Breast epithelium (tissue), 4 donors: ENCODE data around the gene EIF3I. TPM values are rescaled to one million over a fixed set of nuclear protein-coding genes. Genes with fewer than 3 reads are reported as not detected.

ENCODE experiments used
- DNase-seq, 2 donors: peaks; one replicate each; pipeline ENCODE4 v3.0.0-alpha.2; 2019; ENCODE audit warnings: low spot score in 2 of 2
- H3K27ac ChIP-seq, 2 donors: fragments of 200-600 bp; sonication (generic) in 1 of 2; one replicate each; pipeline ENCODE4 v1.5.1; 2016 to 2019; ENCODE audit warnings: mild to moderate bottlenecking in 1 of 2
- H3K27me3 ChIP-seq, 2 donors: fragments of 200-600 bp; sonication (generic) in 1 of 2; one replicate each; pipeline versions ENCODE4 v1.5.1 to v1.6.0; 2017 to 2019; ENCODE audit warnings: control low read depth in 1 of 2, mild to moderate bottlenecking in 1 of 2
- H3K36me3 ChIP-seq: fragments of 200-600 bp; one replicate; pipeline ENCODE4 v1.5.1; 2019
- H3K4me1 ChIP-seq, 2 donors: fragments of 200-600 bp; sonication (generic); one replicate each; pipeline ENCODE4 v1.5.1; 2016 to 2019; ENCODE audit warnings: control low read depth in 1 of 2
- H3K4me3 ChIP-seq, 3 donors: fragments of 200-600 bp; sonication (generic); 1 replicate in 2 of 3; 2 replicates in 1 of 3; pipeline ENCODE4 v1.5.1; 2016 to 2019; ENCODE audit warnings: mild to moderate bottlenecking in 3 of 3, moderate library complexity in 2 of 3
- H3K9me3 ChIP-seq, 2 donors: fragments of 200-600 bp; sonication (generic) in 1 of 2; one replicate each; pipeline ENCODE4 v1.5.1; 2016 to 2019; ENCODE audit warnings: control low read depth in 1 of 2
- POLR2A ChIP-seq: fragments of 450-650 bp; IDR thresholded peaks from one replicate; pipeline ENCODE4 v1.6.1; 2016; ENCODE audit warnings: antibody characterized with exemption, mild to moderate bottlenecking, moderate library complexity
- POLR2AphosphoS5 ChIP-seq, 3 donors: sonication (generic); formaldehyde crosslinking; IDR thresholded peaks; one replicate each; pipeline ENCODE4 v1.6.1; 2017; ENCODE audit warnings: antibody characterized with exemption in 3 of 3
- intact Hi-C: fragments of 100-400 bp; cut with DNase I; formaldehyde crosslinking; loops from one replicate; pipeline ENCODE4 v1.15.1; 2023; ENCODE audit warnings: low total_unique reads
- total RNA-seq, 3 donors: library from RNA; depleted of rRNA; stranded (reverse); fragments of >200 nt; gene quantifications; one replicate each; pipeline ENCODE4 v1.1.0, GENCODE V29; 2016
- TF ChIP-seq, protein P1 (sequence below), 3 donors: fragments of 450-650 bp; IDR thresholded peaks; one replicate each; pipeline ENCODE4 v1.5.1; 2016 to 2017; ENCODE audit warnings: antibody characterized with exemption in 3 of 3, mild to moderate bottlenecking in 3 of 3, moderate library complexity in 3 of 3

Gene EIF3I
- total RNA-seq, 3 donors from 2014 or later: 177 to 222 (median 190) TPM

DNA sequence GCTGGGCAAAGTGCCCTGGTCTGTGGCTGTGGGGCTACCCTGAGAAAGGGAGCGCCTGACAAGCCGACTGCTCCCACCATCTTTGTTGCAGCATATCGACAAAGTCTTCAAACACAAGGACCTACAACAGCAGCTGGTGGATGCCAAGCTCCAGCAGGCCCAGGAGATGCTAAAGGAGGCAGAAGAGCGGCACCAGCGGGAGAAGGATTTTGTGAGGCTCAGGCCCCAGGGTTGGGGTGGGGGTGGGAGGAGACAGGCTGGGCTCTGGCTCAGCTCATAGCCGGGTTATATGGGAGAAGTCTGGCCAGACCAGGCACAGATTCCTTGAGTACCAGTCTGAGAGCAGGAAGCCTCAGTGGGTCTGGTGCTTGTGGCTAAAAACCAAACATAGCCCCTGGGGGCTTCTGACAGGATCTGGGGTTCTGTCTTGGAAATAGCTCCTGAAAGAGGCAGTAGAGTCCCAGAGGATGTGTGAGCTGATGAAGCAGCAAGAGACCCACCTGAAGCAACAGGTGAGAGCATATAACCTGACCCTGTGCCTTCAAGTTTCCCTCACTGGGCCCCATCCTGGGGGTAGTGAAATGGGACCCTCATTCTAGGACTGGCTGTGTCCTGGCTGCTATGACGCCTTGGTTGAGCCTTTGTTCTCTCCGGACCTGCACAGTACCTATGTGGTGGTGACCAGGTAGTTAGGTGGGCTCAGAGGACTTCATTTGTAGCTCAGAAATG is 29.8 kb upstream of the EIF3I start:
- peaks cover 6% of the 10 kb centered on the region for H3K36me3 ChIP-seq
- no peak overlapping the region for H3K4me3 ChIP-seq
- intact Hi-C loops: no loop called here
- H3K27ac ChIP-seq: no peak overlapping the region
- TF ChIP-seq, protein P1, sequence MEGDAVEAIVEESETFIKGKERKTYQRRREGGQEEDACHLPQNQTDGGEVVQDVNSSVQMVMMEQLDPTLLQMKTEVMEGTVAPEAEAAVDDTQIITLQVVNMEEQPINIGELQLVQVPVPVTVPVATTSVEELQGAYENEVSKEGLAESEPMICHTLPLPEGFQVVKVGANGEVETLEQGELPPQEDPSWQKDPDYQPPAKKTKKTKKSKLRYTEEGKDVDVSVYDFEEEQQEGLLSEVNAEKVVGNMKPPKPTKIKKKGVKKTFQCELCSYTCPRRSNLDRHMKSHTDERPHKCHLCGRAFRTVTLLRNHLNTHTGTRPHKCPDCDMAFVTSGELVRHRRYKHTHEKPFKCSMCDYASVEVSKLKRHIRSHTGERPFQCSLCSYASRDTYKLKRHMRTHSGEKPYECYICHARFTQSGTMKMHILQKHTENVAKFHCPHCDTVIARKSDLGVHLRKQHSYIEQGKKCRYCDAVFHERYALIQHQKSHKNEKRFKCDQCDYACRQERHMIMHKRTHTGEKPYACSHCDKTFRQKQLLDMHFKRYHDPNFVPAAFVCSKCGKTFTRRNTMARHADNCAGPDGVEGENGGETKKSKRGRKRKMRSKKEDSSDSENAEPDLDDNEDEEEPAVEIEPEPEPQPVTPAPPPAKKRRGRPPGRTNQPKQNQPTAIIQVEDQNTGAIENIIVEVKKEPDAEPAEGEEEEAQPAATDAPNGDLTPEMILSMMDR (IDR thresholded peaks at IDR 0.05): no peak
- TF ChIP-seq POLR2A (no peak), POLR2AphosphoS5 (IDR thresholded peaks at IDR 0.05) (no peak)
- no peaks in the 10 kb centered on the region for H3K4me1 ChIP-seq
- DNase-seq: no peak
- no peaks in the 10 kb centered on the region for H3K27me3 ChIP-seq
- H3K9me3 ChIP-seq: no peaks in the 10 kb centered on the region

DNA sequence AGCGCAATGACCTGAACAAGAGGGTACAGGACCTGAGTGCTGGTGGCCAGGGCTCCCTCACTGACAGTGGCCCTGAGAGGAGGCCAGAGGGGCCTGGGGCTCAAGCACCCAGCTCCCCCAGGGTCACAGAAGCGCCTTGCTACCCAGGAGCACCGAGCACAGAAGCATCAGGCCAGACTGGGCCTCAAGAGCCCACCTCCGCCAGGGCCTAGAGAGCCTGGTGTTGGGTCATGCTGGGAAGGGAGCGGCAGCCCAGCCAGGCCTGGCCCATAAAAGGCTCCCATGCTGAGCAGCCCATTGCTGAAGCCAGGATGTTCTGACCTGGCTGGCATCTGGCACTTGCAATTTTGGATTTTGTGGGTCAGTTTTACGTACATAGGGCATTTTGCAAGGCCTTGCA is 27.2 kb upstream of the EIF3I start:
- TF ChIP-seq POLR2AphosphoS5 (IDR thresholded peaks at IDR 0.05): no peak
- no peak for TF ChIP-seq POLR2A
- TF ChIP-seq, protein P1 (IDR thresholded peaks at IDR 0.05): no peak
- Histone ChIP-seq H3K9me3 (no peaks in the 10 kb centered on the region), H3K27me3 (no peaks in the 10 kb centered on the region), H3K4me1 (peaks cover 0 to 3% of the 10 kb centered on the region in 2 donors), H3K27ac (no peak overlapping the region), H3K4me3 (no peak overlapping the region), H3K36me3 (peaks cover 6% of the 10 kb centered on the region)
- no peak for DNase-seq
- intact Hi-C loops: no loop called here

DNA sequence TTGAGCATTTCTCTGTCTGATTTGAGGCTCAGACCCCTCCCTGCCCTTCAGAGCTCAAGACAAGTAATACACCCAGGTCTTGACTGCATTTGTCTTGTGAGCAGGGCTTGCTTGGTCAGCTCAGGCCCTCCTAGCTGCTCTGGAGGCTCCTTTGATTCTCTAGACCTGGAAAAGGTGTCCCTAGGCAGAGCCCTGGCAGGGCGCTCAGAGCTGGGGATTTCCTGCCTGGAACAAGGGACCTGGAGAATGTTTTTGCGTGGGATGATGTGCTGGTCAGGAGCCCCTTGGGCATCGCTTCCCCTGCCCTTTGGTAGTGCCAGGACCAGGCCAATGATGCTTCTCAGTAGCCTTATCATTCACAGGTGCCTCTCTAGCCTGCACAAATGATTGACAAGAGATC is 26.7 kb upstream of the EIF3I start:
- TF ChIP-seq, protein P1 (IDR thresholded peaks at IDR 0.05): no peak
- TF ChIP-seq POLR2AphosphoS5 (IDR thresholded peaks at IDR 0.05) (no peak), POLR2A (no peak)
- H3K27ac ChIP-seq: no peak overlapping the region
- H3K36me3 ChIP-seq: peaks cover under 1% of the 10 kb centered on the region
- no peak overlapping the region for H3K4me3 ChIP-seq
- no peaks in the 10 kb centered on the region for H3K9me3 ChIP-seq
- no peak for DNase-seq
- H3K4me1 ChIP-seq: peaks cover 0 to 3% of the 10 kb centered on the region in 2 donors
- no peaks in the 10 kb centered on the region for H3K27me3 ChIP-seq
- intact Hi-C loops: no loop called here

DNA sequence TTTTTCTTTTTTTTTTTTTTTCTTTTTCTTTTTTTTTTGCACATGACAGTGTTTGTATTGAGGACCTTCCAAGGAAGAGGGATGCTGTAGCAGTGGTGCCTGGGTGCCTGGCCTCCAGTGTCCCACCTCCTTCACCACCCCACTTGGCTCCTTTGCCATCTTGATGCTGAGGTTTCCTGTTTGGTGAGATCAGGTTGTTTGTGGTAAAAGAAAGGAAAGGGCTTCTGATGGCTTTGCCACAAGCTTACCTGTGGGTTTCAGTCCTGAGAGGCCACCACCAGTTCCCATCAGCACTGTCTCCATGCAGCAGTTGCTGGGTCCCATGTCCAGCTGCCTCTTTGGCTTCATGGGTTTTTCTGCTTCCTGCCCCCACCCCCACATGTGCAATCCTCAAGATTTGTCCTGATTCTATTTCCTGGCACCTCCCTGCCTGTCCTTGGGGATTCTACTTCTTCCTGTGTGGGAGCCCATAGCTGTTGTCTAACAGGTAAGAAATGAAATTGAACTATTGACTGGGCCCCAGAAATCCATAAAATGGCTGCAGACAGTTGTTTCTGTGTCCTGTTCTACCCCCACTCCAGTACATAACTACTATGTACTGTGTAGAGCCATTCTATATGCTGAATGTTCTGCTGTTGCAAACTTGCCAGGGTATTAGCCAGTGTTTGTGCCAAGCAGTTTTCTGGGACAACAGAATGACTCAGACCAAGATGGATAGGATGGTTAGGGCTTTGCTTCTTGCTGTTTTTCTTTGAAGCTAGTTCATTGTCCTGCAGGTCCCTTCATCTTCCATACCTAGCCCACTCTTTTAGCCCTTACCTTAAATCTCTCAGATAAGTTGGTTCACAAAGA is 26.0 kb upstream of the EIF3I start:
- Histone ChIP-seq H3K4me1 (peaks cover 3% of the 10 kb centered on the region in 2 donors), H3K27ac (no peak overlapping the region), H3K27me3 (no peaks in the 10 kb centered on the region), H3K9me3 (no peaks in the 10 kb centered on the region), H3K36me3 (no peaks in the 10 kb centered on the region), H3K4me3 (no peak overlapping the region)
- no peak for DNase-seq
- intact Hi-C loops: no loop called here
- TF ChIP-seq, protein P1 (IDR thresholded peaks at IDR 0.05): no peak
- TF ChIP-seq POLR2AphosphoS5 (IDR thresholded peaks at IDR 0.05) (no peak), POLR2A (no peak)

DNA sequence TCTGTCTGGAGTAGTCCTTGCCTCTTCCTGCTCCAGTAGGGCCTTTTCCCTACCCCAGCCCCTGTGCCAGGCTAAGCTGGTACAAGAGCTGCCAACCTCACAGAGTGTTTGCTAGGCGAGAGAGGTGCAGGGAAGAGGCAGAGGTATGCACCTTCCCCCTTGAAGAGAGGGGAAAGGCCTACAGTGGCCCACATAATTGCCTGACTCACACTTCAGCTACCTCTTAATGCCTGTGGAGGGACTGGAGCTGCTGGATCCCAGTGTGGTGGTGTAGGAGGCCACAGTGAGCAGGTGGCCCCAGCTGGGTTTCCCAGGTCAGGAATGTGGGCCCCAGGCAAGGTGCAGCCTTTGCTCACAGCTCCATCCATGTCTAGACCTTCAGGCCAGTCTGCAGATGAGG is 25.1 kb upstream of the EIF3I start:
- intact Hi-C loops: no loop called here
- H3K27ac ChIP-seq: no peak overlapping the region

More for the DNA sequence above, 25.1 kb upstream of the EIF3I start:
- no peaks in the 10 kb centered on the region for H3K9me3 ChIP-seq
- H3K36me3 ChIP-seq: no peaks in the 10 kb centered on the region
- DNase-seq: no peak
- H3K4me3 ChIP-seq: no peak overlapping the region
- no peak for TF ChIP-seq POLR2AphosphoS5 (IDR thresholded peaks at IDR 0.05)
- H3K27me3 ChIP-seq: no peaks in the 10 kb centered on the region
- peaks cover 3 to 9% of the 10 kb centered on the region in 2 donors for H3K4me1 ChIP-seq
